HCT116 (cell line): ENCODE measurements around the gene MAPK7.

Experiments used
- CTCF ChIP-seq, 3 experiments: fragments of 200-600 bp in 1 of 3; sonication (generic) in 1 of 3; IDR thresholded peaks in 2 of 3; conservative IDR thresholded peaks in 1 of 3; 2 replicates each; pipeline ENCODE4 v1.5.1; 2012 to 2017; ENCODE audit warnings: low read depth in 2 of 3, low read length in 2 of 3, antibody characterized with exemption in 1 of 3, borderline replicate concordance in 1 of 3, control low read depth in 1 of 3, mild to moderate bottlenecking in 1 of 3, mixed read lengths in 1 of 3, mixed run types in 1 of 3, moderate library complexity in 1 of 3; ENCODE audit not compliant: insufficient read depth in 1 of 3
- POLR2A ChIP-seq: IDR thresholded peaks from 2 replicates; pipeline ENCODE4 v1.7.0; 2011; ENCODE audit warnings: borderline replicate concordance; ENCODE audit not compliant: insufficient read depth, insufficient read length; ENCODE audit errors: extremely low read depth
- POLR2AphosphoS5 ChIP-seq: IDR thresholded peaks from 2 replicates; pipeline ENCODE4 v1.6.1; 2011; ENCODE audit warnings: mild to moderate bottlenecking, low read depth, low read length, moderate library complexity
- ZBTB33 ChIP-seq: IDR thresholded peaks from 2 replicates; pipeline ENCODE4 v1.6.1; 2011; ENCODE audit warnings: mild to moderate bottlenecking, low read length, moderate library complexity; ENCODE audit not compliant: insufficient replicate concordance; ENCODE audit errors: extremely low read depth

- TF ChIP-seq POLR2AphosphoS5 (no peak), CTCF (IDR thresholded peaks at IDR 0.05 in 2 of 3, conservative IDR thresholded peaks at IDR 0.05 in 1 of 3; ENCODE audit: borderline replicate concordance in 1 of 3, insufficient read depth in 1 of 3, low read depth in 2 of 3, low read length in 2 of 3) (no peak), POLR2A (no peak), ZBTB33 (no peak)
Observed at GRCh38 chr17:19344311-19345066, 33.8 kb upstream of the MAPK7 start.
